CD1c-positive myeloid dendritic cell (primary cell): ENCODE measurements around the gene DNMT3A.

Source experiments
- DNase-seq: peaks from one replicate; pipeline ENCODE4 v3.0.0-alpha.2; 2016; ENCODE audit errors: extremely low spot score

Gene DNMT3A

DNA sequence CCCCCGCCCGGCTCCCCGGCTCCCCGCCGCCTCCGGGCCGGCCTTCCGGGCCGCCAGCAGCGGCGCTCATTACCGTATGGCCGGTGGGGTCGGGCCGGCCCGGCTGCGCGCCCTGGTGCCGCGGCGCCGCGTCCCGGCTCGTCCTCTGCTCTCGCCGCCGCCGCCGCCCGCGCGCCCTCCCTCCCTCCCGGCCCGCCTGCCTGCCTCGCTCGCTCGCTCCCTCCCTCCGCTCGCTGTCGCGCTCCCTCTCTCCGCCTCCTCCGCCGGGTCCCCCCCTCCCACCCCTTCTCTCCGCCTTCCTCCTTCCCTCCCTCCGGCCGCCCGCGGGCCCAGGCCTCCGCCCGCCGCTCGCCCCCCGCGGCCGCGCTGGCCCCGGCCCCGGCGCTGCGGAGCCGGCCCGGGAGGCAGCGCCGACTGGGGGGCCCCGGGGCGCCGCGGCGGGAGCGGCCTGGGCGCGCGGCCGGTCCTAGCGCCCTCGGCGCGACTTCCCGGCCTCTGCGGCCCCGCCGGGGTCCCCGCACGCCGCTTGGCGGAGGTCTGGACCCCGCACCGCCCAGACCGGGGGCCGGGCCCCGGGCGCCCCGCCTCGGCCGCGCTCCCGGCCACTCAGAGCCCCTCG is at the start of gene DNMT3A:
TSS of gene DNMT3A (minus strand) at position 173 of the 619 bp plus-strand sequence. CDS start 27,941 bp downstream, outside the sequence.
- peak; percentile 20 for DNase-seq

DNA sequence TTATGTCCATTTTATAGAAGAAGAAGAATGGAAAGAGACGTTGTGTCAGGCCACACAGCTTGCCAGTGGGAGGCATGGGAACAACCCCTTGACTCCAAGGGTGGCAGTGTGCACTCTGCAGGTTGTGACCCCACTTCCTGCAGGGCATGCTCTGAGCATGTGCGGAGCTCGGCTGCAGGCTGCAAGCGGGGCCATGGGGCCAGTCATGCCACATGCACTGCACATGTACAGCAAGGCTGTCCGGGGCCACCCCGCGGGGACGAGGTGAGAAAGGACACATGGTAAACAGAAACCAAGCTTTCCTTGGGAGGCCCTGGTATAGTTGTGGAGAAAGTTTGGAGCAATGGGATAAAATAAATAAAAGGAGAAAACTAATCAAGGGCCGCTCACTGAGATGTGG is 47.4 kb upstream of the DNMT3A start:
- no peak for DNase-seq

DNA sequence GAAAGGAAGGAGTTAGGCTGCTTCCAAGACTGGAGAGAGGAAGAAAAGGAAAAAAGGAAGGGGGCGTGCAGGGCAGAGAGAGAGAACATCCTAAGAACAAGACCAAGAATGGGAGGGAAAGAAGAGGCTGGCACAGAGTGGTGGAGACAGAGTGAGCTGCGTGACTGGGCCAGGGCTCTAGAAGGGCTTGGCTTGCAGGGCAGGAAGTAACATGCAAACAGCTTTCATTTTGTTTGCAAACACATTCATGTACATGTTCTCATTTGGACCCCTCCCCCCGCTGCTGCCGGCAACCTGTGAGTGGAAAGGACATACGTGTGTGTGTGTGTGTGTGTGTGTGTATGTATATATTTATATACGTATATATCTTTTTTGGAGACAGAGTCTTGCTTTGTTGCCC is 46.8 kb upstream of the DNMT3A start:
- DNase-seq = no peak

DNA sequence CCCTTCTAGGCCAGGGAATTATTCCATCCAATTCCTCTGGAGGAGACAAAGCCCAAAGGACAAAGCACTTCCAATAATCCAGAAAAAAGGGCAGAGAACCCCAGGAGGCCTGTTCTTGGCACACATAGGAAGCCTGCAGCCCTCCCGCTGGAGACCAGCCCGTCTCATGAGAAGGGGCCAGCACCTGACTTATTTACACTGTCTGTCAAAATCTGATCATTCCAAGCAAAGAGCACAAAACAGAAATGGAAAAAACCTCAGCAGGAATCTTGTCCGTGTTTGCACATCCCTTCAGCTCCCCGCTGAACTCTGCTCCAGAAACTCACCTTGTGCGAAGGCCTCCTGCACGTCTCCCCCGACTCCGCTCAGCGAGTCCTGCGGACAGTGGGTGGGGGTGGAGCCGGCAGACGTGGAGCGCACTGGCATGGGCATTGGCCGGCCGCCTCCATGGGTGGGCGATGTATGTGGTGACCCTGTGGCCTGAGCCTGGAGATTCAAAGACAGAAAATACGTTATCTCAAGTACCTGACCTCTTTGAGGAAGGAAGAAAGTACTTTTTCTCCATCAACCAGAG is 46.2 kb upstream of the DNMT3A start:
- no peak for DNase-seq

GRCh38 chr2:25386971-25387875 is 45.5 kb upstream of the DNMT3A start:
- DNase-seq = no peak

GRCh38 chr2:25385910-25386309 is 44.2 kb upstream of the DNMT3A start:
- no peak for DNase-seq

GRCh38 chr2:25383806-25384205 is 42.1 kb upstream of the DNMT3A start:
- no peak for DNase-seq

- DNase-seq = peak; percentile 29
Observed at GRCh38 chr2:25381502-25381901, 39.8 kb upstream of the DNMT3A start.

DNA sequence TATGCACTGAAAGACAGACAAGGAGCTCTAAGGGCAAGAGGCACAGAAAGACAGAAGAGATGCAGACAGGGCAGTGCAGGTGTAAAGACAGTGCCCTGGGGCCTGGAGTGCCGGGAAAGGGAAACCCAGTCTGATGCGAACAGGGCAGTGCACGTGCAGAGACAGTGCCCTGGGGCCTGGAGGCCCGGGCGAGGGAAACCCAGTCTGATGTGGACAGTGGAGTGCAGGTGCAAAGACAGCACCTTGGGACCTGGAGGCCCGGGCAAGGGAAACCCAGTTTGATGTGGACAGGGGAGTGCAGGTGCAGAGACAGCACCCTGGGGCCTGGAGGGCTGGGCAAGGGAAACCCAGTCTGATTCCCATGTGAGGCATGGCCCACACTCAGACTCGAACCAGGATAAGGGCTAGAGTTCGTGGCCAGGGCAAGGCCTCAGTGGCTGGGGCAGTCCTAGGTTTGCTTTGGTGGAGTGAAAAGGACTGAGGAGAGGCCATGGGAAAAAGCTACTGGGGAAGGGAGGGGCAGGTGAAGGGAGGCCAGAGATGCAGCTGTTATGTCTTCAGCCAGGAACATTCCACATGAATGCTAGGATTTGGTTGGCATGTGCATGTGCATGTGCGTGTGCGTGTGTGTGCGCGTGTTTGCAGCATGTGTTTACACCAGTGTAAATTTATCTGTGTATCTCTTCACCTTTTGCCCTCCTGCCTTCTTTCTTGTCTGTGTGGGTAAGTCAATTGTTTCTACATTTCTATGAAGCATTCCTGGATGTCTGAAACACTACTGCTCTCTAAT is 39.1 kb upstream of the DNMT3A start:
- no peak for DNase-seq

- no peak for DNase-seq
Observed at GRCh38 chr2:25380023-25380422, 38.3 kb upstream of the DNMT3A start.

DNA sequence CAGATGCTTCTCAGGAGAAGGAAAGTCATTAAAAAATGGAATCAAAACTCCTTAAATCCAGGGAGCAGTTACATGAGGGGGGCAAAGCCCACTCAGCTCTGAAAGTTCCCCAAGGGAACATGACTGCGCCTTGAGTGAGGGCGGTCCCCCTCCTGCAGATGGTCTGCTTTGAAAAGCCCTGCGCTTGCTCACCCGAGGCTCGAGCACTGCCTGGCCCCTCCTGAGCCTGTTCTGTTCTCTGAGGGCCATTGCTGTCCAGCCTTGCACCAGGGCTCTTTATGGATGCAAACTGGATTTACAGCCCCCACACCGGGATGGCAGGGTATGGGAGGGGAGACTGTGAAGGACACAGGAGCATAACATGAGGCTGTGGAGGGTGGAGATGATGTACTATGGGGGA is 37.8 kb upstream of the DNMT3A start:
- no peak for DNase-seq

DNA sequence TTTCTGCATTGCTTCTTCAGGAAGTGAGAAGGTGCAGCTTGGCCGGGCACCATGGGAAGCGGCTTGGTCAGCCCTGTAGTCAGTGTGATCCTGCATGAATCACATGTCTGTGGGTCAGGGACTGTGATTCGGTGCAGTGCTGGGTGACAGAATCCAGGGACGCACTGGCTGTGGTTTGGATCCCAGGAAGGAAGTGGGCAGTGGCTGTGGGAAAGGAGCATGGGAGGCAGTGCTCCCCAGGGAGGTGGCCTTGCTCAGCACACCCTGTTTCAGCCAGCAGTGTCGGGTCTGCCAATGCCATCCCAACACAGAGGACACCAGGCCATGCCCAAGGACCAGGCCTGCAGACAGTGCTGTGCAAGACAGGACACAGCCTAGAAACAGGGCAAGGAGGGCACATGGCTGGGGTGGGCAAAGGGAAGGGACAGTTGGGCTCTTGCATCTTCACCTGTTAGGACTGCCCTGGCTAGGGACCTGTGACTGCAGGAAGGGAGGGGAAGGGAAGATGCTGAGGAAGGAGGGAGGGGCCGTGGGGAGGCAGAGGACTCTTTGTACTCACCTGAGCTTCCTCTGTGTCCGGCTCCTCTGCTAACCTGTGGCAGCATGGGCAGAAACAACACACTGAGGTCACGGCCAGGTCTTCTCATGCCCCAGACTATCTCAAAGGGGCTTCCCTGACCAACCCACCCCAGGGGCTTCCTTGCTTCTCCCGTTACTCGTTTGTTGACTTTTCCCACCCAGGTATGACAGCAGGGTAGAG is 37.2 kb upstream of the DNMT3A start:
- peak; percentile 48 for DNase-seq

DNA sequence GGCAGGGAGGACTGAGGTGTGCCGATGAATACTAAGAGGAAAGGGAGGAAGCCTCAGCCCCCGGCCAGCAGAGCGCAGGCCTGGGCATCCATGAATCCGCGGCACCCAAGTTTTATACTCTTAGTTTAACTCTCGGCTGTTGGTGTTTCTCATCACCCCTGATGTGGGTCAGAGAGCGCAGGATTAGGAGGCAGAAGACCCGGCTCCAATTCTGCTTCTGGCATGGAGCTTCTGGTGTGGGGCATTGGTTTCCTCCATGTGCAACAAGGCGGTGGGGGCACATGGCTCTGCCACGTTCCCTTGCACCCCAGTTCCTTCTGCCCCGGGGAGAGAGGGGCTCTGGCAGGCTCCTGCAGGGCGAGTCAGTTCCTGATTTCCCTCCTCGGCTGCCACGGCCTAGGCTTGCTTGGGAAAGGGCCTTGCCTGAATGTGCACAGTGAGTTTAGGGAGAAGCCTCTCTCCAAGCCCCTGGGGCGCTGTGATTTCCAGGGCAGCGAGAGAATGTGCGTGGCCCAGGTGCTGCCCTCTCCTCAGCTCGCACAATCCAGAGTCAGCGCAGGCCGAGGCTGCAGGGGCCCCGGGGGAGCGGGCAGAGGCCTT is 36.2 kb upstream of the DNMT3A start:
- DNase-seq = peak; percentile 20

GRCh38 chr2:25376750-25377621 is 35.3 kb upstream of the DNMT3A start:
- peak; percentile 92 for DNase-seq

GRCh38 chr2:25375989-25376545 is 34.3 kb upstream of the DNMT3A start:
- DNase-seq = no peak

DNA sequence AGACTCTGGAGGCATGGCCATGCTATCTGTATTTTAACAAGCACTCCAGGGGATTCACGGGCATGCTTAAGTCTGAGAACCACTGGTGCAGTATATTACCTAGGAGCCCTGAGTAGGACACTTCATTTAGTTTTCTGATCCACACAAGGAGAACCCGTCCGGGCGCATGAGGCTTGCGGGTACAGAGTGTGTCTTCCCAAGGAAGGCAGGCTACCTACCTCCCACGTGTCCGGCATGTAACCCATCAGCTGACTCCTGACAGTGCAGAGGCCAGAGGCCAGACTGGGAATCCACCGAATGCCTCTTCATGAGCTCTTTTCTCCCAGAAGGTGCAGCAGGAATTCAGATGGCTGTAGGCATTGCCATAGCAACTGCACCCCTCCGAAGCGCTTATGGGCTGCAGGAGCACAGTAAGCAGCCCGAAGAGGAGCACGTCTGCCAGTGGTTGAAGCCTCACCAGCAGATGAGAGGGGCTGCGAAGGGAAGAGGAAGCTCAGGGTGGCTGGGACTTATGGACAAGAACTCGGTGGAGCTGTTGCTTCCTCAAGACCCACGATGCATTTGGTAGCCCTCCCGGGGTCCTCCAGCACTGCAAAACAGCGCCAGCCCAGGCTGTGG is 33.8 kb upstream of the DNMT3A start:
- no peak for DNase-seq

DNA sequence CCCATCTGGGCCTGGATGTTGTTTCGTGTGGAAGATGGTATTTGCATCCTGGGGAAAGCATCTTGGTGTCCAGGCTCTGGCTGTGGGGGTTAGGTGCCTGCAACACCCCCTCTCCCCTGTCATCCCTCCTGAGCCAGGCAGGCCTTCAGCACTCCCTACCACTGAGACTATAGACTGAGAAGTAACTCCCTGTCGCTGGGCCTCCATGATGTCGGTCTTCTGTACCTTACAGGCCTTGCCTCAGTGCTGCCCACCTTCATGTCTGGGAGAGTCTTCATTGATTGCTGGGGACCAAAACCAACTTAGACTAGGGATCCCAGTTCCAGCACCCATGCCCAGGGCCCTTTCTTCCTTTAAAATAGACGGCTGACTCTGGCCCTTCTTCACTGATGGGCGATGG is 33.1 kb upstream of the DNMT3A start:
- DNase-seq = no peak

DNA sequence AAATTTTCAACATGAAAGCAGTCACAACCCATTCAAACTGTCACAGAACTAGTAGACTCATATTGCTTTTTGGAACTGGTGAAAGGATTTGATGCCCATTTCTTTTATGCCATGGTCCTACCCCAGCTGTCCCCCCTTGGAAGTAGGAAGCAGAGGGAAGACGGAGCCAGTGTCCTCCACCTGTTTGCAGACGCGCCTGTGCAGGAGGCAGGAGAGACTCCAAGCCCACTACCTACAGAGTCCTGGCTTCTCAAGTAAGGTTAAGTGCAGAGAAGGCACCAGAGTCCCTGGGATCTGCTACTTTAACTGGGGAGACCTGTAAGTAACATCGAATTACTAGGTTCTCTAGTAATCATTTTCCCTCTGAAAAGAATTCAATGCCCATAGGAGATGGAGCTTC is 32.7 kb upstream of the DNMT3A start:
- no peak for DNase-seq
